NCI-H774 (cell line): ENCODE results near the gene ARMH1.

Experiments used
- DNase-seq: peaks from one replicate; lab custom pipeline; 2025; lab: John Stamatoyannopoulos, UW

ARMH1 gene

GRCh38 chr1:44670751-44671640 is 3.5 kb upstream of the ARMH1 start:
- DNase-seq = no peak

- DNase-seq = no peak
Observed at GRCh38 chr1:44672254-44672955, 2.1 kb upstream of the ARMH1 start.

- DNase-seq = no peak
Observed at GRCh38 chr1:44672961-44673674, 1.4 kb upstream of the ARMH1 start.

GRCh38 chr1:44673675-44674112 is 820 bp upstream of the ARMH1 start:
- no peak for DNase-seq

- DNase-seq = no peak
Observed at GRCh38 chr1:44675186-44675585, 672 bp downstream of the ARMH1 start.

GRCh38 chr1:44676484-44677200 is 2.1 kb downstream of the ARMH1 start:
- no peak for DNase-seq

- peak; percentile 50 for DNase-seq
Observed at GRCh38 chr1:44677201-44677766, 2.8 kb downstream of the ARMH1 start.

- no peak for DNase-seq
Observed at GRCh38 chr1:44678120-44678519, 3.6 kb downstream of the ARMH1 start.

DNA sequence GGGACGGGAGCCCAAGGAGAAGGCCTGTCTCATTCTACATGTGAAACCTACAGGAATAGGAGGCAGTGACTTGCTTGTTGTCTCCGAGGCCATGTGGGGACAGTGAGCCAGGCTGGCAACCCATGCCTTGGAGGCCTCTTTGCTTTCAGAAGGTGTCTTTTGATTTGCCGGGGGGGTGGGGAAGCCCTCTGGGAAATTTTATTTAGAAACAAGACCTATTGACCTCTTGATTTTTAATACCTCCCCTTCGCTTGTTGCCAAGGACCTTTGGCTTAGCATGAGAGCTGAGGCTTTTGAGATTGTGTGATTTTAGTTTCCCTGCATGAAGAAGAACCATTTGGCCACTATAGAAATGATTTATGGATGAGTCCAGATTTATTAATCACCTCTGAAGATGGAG is 4.1 kb downstream of the ARMH1 start:
- DNase-seq = no peak

- no peak for DNase-seq
Observed at GRCh38 chr1:44679468-44679867, 5.0 kb downstream of the ARMH1 start.

DNA sequence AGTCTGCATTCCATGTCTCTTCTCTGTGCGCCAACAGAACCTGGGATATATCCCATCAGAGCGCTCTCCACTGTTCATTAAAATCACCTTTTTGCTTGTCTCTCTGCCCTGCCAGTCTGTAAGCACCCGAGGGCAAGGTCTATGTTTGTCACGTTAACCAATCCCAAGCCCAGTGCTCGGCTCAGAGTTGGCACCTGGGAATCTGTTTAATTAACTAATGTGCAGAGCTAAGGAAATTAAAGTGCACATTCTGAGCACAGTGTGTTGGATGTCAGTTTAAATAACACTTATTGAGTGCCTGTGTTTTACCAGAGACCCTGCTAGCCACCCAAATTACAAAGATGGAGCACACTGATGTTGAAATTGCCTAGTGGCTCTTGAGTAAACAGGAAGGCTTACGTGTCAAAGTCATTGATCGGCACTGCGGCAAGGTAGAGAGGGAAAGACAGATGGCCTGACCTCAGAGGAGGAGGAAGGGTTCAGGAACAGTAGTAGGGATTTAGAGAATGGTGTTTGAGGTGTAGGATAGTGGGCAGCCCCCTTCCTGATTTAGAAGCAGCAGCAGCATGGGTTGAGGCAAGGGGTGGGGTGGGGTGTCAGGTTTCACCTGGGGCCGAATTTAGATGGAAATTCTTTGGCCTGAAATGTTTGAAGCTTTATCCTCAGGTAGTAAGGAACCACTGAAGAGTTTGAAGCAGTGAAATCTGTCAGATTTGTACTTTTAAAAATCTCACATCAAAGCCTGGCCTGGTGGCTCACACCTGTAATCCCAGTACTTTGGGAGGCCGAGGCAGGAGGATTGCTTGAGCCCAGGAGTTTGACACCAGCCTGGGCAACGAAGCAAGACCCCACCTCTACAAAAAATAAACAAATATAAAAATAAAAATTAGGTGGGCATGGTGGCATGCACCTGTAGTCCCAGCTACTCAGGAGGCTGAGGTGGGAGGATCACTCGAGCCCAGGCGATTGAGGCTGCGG is 7.7 kb downstream of the ARMH1 start:
- DNase-seq = peak; percentile 59

- no peak for DNase-seq
Observed at GRCh38 chr1:44682883-44683265, 8.4 kb downstream of the ARMH1 start.

DNA sequence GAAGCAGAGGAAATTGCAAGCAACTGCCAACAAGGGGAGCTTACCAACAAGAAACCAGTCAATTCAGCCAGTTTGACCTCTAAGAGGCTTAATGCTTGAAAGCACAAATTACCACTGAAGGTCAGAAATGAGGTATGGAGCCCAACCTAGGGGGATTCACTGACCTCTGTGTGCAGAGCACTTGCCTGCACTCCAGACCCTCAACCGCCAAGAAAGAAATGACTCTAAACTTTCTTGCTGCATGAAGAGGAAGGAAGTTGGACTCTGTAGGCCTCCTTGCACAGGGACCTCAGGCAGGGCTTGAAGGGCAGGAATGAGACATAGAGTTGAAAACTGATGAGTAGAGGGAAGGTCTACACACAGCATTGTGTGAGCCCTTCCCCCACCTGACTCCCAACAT is 10.0 kb downstream of the ARMH1 start:
- DNase-seq = no peak

GRCh38 chr1:44685218-44685617 is 10.7 kb downstream of the ARMH1 start:
- DNase-seq = no peak

DNA sequence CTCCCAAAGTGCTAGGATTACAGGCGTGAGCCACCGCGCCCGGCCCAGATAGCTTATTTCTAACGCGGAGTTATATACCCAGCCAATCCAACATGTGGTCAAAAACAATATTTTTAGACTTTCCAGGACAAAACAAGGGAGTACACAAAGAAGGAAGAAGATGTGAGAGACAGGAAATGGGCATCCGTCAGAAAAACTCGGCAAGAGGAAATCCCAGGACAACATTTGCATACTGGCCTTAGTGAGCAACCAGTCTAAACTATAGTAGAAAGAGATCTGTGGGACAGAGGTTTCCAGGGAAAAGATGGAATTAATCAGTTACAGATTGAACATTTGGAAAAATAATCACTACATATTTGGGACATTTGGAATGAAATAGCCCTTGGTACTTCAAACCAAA is 11.4 kb downstream of the ARMH1 start:
- no peak for DNase-seq

DNA sequence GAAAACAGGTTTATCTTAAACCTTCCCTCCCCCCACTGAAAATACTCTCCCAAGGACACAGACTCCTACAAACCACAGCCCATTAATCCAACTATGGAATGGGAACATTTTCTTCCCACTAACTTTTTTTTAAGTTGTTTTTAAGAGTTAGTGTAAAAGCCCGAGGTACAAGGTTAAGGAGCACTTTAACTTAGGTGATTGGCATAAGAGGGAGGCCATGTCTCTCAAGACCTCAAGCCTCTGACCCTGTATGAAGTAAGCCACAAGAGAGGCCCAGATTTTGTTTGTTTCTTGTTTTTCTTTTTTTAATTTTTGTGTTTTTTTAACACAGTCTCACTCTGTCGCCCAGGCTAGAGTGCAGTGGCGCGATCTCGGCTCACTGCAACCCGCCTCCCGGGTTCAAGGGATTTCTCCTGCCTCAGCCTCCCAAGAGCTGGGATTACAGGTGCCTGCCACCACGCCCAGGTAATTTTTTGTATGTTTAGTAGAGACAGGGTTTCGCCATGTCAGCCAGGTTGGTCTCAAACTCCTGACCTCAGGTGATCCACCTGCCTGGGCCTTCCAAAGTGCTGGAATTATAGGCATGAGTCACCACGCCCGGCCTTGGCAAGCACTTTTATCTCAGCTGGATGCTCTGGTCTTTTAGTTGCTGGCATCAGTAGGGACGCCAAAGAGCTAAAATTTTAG is 14.4 kb downstream of the ARMH1 start:
- DNase-seq = no peak

DNA sequence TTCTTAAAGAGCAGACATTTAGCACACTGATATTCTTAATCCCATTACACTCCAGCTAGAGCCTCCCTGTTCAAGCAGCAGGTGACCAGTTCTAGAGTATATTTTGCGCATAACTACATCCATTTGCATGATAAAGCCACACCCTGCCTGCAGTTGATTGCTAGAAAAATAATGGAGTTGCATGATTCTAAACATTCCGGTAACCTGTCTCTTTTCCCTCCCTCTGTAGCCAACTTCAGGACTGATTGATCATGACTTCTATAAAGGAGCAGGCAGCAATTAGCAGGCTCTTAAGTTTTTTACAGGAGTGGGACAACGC is 14.9 kb downstream of the ARMH1 start:
- no peak for DNase-seq

DNA sequence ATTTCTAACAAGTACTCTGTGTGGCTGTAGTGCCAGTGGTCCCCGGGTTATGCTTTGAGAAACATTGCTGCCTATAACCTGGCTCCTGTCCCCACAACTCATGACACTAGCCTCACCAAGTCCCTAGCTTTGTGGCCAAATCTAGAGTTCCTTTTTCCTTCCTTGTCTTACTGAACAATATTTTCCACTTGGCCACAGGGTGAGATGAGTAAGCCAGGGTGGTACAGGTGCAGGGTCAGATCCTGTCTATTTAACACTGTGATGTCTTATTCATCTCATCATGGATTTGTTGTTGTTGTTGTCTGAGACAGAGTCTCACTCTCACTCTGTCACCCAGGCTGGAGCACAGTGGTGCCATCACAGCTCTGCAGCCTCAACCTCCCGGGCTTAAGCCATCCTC is 18.6 kb downstream of the ARMH1 start:
- DNase-seq = no peak

GRCh38 chr1:44693900-44694299 is 19.4 kb downstream of the ARMH1 start:
- no peak for DNase-seq

- no peak for DNase-seq
Observed at GRCh38 chr1:44694863-44695478, 20.5 kb downstream of the ARMH1 start.
